ENCODE results near the gene PPFIA1.

DNA sequence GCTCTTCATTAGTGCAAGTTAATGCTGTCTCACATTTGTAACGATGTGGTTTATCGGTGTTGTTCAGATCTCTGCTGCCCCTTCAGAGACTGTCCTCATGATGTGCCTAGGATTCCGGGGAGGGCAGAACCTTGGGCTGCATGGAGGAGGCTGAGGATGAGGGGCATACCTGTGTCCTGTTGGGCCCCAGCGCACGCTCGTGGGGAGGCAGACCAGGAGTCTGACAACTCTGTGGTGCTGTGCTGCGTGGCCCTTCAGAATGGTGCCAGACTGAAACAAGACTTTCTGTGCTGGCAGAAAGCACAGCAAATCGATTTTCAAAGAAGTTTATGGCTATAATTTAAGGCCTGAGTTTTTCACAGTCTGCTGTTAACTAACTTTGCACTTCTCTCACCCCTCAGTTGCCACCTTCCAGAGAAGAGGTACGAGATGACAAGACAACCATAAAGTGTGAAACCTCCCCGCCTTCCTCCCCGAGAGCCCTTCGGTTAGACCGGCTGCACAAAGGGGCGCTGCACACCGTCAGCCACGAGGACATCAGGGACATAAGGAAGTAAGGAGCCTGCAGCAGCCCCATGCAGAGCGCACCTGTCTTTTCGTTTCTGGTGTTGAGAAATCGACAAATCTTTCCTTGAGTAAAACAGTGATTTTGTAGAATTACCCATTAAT, 83.5 kb downstream of the PPFIA1 start:
- no peak for TF ChIP-seq FOXM1 (IDR thresholded peaks at IDR 0.05; ENCODE audit: low read depth, low read length)
- TF ChIP-seq ZSCAN29 (IDR thresholded peaks at IDR 0.05) = no peak
- TF ChIP-seq MYC (IDR thresholded peaks at IDR 0.05; ENCODE audit: insufficient read depth, insufficient read length, insufficient replicate concordance, low read length, severe bottlenecking) = no peak
- no peak for TF ChIP-seq GABPA (IDR thresholded peaks at IDR 0.05; ENCODE audit: low read depth)
- TF ChIP-seq KDM1A (IDR thresholded peaks at IDR 0.05; ENCODE audit: borderline replicate concordance) = no peak

All from GM12878 (cell line).